ENCODE measurements around the gene MOB3C.

DNA sequence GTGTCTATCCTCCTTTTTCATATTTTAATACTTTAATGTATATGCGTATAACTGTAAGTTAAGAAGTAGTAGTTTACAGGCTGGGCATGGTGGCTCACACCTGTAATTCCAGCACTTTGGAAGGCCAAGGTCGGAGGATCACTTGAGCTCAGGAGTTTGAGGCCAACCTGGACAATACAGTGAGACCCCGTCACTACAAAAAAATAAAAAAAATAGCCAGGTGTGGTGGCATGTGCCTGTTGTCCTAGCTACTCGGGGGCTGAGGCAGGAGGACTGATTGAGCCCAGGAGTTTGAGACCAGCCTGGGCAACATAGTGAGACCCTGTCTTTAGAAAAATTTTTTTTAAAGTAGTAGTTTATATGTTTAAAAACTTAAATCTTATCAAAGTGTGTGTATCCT, 29.2 kb upstream of the MOB3C start:
- TF ChIP-seq, protein P1, sequence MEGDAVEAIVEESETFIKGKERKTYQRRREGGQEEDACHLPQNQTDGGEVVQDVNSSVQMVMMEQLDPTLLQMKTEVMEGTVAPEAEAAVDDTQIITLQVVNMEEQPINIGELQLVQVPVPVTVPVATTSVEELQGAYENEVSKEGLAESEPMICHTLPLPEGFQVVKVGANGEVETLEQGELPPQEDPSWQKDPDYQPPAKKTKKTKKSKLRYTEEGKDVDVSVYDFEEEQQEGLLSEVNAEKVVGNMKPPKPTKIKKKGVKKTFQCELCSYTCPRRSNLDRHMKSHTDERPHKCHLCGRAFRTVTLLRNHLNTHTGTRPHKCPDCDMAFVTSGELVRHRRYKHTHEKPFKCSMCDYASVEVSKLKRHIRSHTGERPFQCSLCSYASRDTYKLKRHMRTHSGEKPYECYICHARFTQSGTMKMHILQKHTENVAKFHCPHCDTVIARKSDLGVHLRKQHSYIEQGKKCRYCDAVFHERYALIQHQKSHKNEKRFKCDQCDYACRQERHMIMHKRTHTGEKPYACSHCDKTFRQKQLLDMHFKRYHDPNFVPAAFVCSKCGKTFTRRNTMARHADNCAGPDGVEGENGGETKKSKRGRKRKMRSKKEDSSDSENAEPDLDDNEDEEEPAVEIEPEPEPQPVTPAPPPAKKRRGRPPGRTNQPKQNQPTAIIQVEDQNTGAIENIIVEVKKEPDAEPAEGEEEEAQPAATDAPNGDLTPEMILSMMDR (conservative IDR thresholded peaks at IDR 0.05; ENCODE audit: low read depth, low read length) = no peak
- TF ChIP-seq EZH2phosphoT487 (IDR thresholded peaks at IDR 0.05; ENCODE audit: borderline replicate concordance, low read length) (no peak), EZH2 (IDR thresholded peaks at IDR 0.05; ENCODE audit: low read length, unreplicated experiment) (no peak)
